Caco-2 (cell line): Measurements from ENCODE around the gene IFI30. TPM values are rescaled to one million over a fixed set of nuclear protein-coding genes. Genes with fewer than 3 reads are reported as not detected.

Source experiments
- BruUV-seq: library from RNA; stranded (reverse); fragments of 400-500 nt; replicated peaks from 2 replicates; lab custom pipeline; 2021; lab: Mats Ljungman, UMichigan
- CTCF ChIA-PET: fragments of 300-600 bp; sonication (Branson Sonifier 250); formaldehyde crosslinking; loops from one replicate; lab custom pipeline; 2022; ENCODE audit warnings: antibody characterized with exemption; lab: Charles Lee
- POLR2A ChIA-PET: fragments of 300-600 bp; sonication (Branson Sonifier 250); formaldehyde crosslinking; loops from one replicate; lab custom pipeline; 2022; ENCODE audit warnings: antibody characterized with exemption; lab: Charles Lee
- DNase-seq, 2 experiments: peaks; one replicate each; pipeline versions ENCODE4 v3.0.0 to v3.0.0-alpha.2; 2020 to 2022
- H3K27me3 ChIP-seq: replicated peaks from 2 replicates; pipeline ENCODE4 v1.6.0; 2011; ENCODE audit warnings: low read length; ENCODE audit not compliant: control insufficient read depth, insufficient read depth
- H3K36me3 ChIP-seq: 2 replicates; pipeline ENCODE4 v1.5.1; 2011; ENCODE audit warnings: low read length; ENCODE audit not compliant: control insufficient read depth, insufficient read depth
- H3K4me1 ChIP-seq: fragments of 250-450 bp; sonication (Bioruptor Pico); 2 replicates; pipeline ENCODE4 v1.5.1; 2020; ENCODE audit warnings: mild to moderate bottlenecking
- H3K4me3 ChIP-seq: 2 replicates; pipeline ENCODE4 v1.5.1; 2011; ENCODE audit warnings: low read depth, mild to moderate bottlenecking, control low read depth, low read length
- H3K9me3 ChIP-seq: fragments of 250-450 bp; sonication (Bioruptor Pico); 2 replicates; pipeline ENCODE4 v1.5.1; 2020; ENCODE audit warnings: mild to moderate bottlenecking, moderate library complexity
- H3K27ac Mint-ChIP-seq: one replicate; pipeline ENCODE4 v1.8.0; 2022; ENCODE audit warnings: mixed read lengths; ENCODE audit not compliant: unreplicated experiment
- H3K27me3 Mint-ChIP-seq: one replicate; pipeline ENCODE4 v1.8.0; 2022; ENCODE audit warnings: mixed read lengths; ENCODE audit not compliant: insufficient read depth, unreplicated experiment
- H3K36me3 Mint-ChIP-seq: one replicate; pipeline ENCODE4 v1.8.0; 2022; ENCODE audit warnings: mild to moderate bottlenecking, mixed read lengths; ENCODE audit not compliant: insufficient read depth, unreplicated experiment
- H3K4me1 Mint-ChIP-seq: one replicate; pipeline ENCODE4 v1.8.0; 2022; ENCODE audit warnings: low read depth, mixed read lengths; ENCODE audit not compliant: unreplicated experiment
- H3K4me3 Mint-ChIP-seq: one replicate; pipeline ENCODE4 v1.8.0; 2022; ENCODE audit warnings: mild to moderate bottlenecking, moderate library complexity, mixed read lengths; ENCODE audit not compliant: unreplicated experiment
- H3K9me3 Mint-ChIP-seq: one replicate; pipeline ENCODE4 v1.8.0; 2022; ENCODE audit warnings: mixed read lengths; ENCODE audit not compliant: unreplicated experiment
- CTCF ChIP-seq, 2 experiments: fragments of 200-600 bp in 1 of 2; IDR thresholded peaks; 1 replicate in 1 of 2; 2 replicates in 1 of 2; pipeline versions ENCODE4 v1.5.1 to v1.8.0; 2011 to 2022; ENCODE audit warnings: antibody characterized with exemption in 1 of 2, control low read depth in 1 of 2, inconsistent platforms in 1 of 2, low read depth in 1 of 2, low read length in 1 of 2, mild to moderate bottlenecking in 1 of 2, moderate library complexity in 1 of 2; ENCODE audit not compliant: insufficient read depth in 1 of 2, severe bottlenecking in 1 of 2, unreplicated experiment in 1 of 2
- intact Hi-C: fragments of 100-400 bp; cut with micrococcal nuclease; formaldehyde crosslinking; loops from one replicate; pipeline ENCODE4 v1.10.0; 2022; ENCODE audit not compliant: unreplicated experiment
- total RNA-seq: library from RNA; stranded (reverse); gene quantifications from 2 replicates; pipeline ENCODE4 v1.2.3, GENCODE V29; 2022

Gene IFI30
- total RNA-seq, 1 experiment from 2014 or later: 39.6 TPM

- Histone ChIP-seq H3K4me3 (no peak overlapping the region), H3K27me3 (no peaks in the 10 kb centered on the region), H3K4me1 (0 out of 2 replicates have a peak, but pooled peaks cover 3% of the 10 kb centered on the region), H3K9me3 (no peaks in the 10 kb centered on the region), H3K36me3 (no peaks in the 10 kb centered on the region; the same call in 1 of the 2 replicates)
- BruUV-seq: no TSS peak
- no peaks in the 10 kb centered on the region for H3K9me3 Mint-ChIP-seq
- CTCF ChIA-PET: no interaction called here
- TF ChIP-seq CTCF (IDR thresholded peaks at IDR 0.05; ENCODE audit: insufficient read depth in 1 of 2, low read depth in 1 of 2, low read length in 1 of 2, severe bottlenecking in 1 of 2, unreplicated experiment in 1 of 2): no peak
- no peak overlapping the region for H3K4me3 Mint-ChIP-seq
- no peaks in the 10 kb centered on the region for H3K36me3 Mint-ChIP-seq
- POLR2A ChIA-PET: no interaction called here
- intact Hi-C loops: no loop called here
- no peaks in the 10 kb centered on the region for H3K4me1 Mint-ChIP-seq
- no peaks in the 10 kb centered on the region for H3K27me3 Mint-ChIP-seq
- no peak overlapping the region for H3K27ac Mint-ChIP-seq
- DNase-seq: no peak
Observed at GRCh38 chr19:18179957-18180356, 6.3 kb downstream of the IFI30 start.

GRCh38 chr19:18183529-18183928 lies 9.9 kb downstream of the IFI30 start:
- Mint-ChIP-seq H3K4me3 (no peak overlapping the region), H3K27me3 (no peaks in the 10 kb centered on the region), H3K9me3 (no peaks in the 10 kb centered on the region), H3K4me1 (no peaks in the 10 kb centered on the region), H3K27ac (no peak overlapping the region), H3K36me3 (no peaks in the 10 kb centered on the region)
- CTCF ChIA-PET: interaction anchor here (1.0 to 1.1 kb wide), 3 partner anchors 25 to 96 kb away, joined by 3 to 4 read pairs (median 3); no protein-coding TSS in a partner anchor
- no peak for DNase-seq
- no peak for TF ChIP-seq CTCF (IDR thresholded peaks at IDR 0.05; ENCODE audit: insufficient read depth in 1 of 2, low read depth in 1 of 2, low read length in 1 of 2, severe bottlenecking in 1 of 2, unreplicated experiment in 1 of 2)
- Histone ChIP-seq H3K9me3 (no peaks in the 10 kb centered on the region), H3K4me3 (no peak overlapping the region), H3K36me3 (no peaks in the 10 kb centered on the region), H3K27me3 (no peaks in the 10 kb centered on the region), H3K4me1 (no peaks in the 10 kb centered on the region)
- POLR2A ChIA-PET: interaction anchor here (0.7 to 1.5 kb wide), 3 partner anchors 9 to 41 kb away, joined by 4 to 7 read pairs (median 5); partner anchors contain the start of gene MPV17L2
- no TSS peak for BruUV-seq
- intact Hi-C loops: no loop called here

- POLR2A ChIA-PET: no interaction called here
- H3K27ac Mint-ChIP-seq: no peak overlapping the region
- H3K4me1 ChIP-seq: no peaks in the 10 kb centered on the region
- H3K27me3 Mint-ChIP-seq: no peaks in the 10 kb centered on the region
- H3K27me3 ChIP-seq: no peaks in the 10 kb centered on the region
- H3K4me3 ChIP-seq: no peak overlapping the region
- no peaks in the 10 kb centered on the region for H3K36me3 ChIP-seq
- no peak for DNase-seq
- no peaks in the 10 kb centered on the region for H3K36me3 Mint-ChIP-seq
- CTCF ChIA-PET: no interaction called here
- intact Hi-C loops: no loop called here
- no peak overlapping the region for H3K4me3 Mint-ChIP-seq
- no peaks in the 10 kb centered on the region for H3K9me3 Mint-ChIP-seq
- no peaks in the 10 kb centered on the region for H3K9me3 ChIP-seq
- H3K4me1 Mint-ChIP-seq: no peaks in the 10 kb centered on the region
- no TSS peak for BruUV-seq
- TF ChIP-seq CTCF (IDR thresholded peaks at IDR 0.05; ENCODE audit: insufficient read depth in 1 of 2, low read depth in 1 of 2, low read length in 1 of 2, severe bottlenecking in 1 of 2, unreplicated experiment in 1 of 2): no peak
Observed at GRCh38 chr19:18185538-18185937, 11.9 kb downstream of the IFI30 start.
